HepG2 (cell line): ENCODE data around the gene UBE2E1. TPM values are rescaled to one million over a fixed set of nuclear protein-coding genes. Genes with fewer than 3 reads are reported as not detected.

ENCODE experiments used
- ARNT ChIP-seq: fragments of 450-650 bp; IDR thresholded peaks from 2 replicates; pipeline ENCODE4 v1.6.1; 2017
- GLI4 ChIP-seq: sonication (generic); formaldehyde crosslinking; IDR thresholded peaks from 2 replicates; pipeline ENCODE4 v1.5.1; 2020; ENCODE audit warnings: missing genetic modification reagents, mild to moderate bottlenecking, moderate library complexity, borderline replicate concordance
- GPN1 ChIP-seq: sonication (generic); formaldehyde crosslinking; IDR thresholded peaks from 2 replicates; pipeline ENCODE4 v1.5.1; 2020; ENCODE audit warnings: missing genetic modification reagents, borderline replicate concordance
- ISX ChIP-seq: sonication (generic); formaldehyde crosslinking; conservative IDR thresholded peaks from 2 replicates; pipeline ENCODE4 v1.5.0; 2020; ENCODE audit warnings: missing genetic modification reagents
- MAX ChIP-seq: IDR thresholded peaks from 2 replicates; pipeline ENCODE4 v1.6.1; 2012; ENCODE audit warnings: inconsistent platforms
- NR2F1 ChIP-seq, 2 experiments: fragments of 450-650 bp in 1 of 2; formaldehyde crosslinking in 1 of 2; IDR thresholded peaks; 2 replicates each; pipeline versions ENCODE4 v1.5.0 to v1.6.1; 2016 to 2020; ENCODE audit warnings: mild to moderate bottlenecking in 1 of 2, missing compliant biosample characterization in 1 of 2, missing genetic modification reagents in 1 of 2, moderate library complexity in 1 of 2
- RERE ChIP-seq: IDR thresholded peaks from 2 replicates; pipeline ENCODE4 v1.6.1; 2016; ENCODE audit warnings: low read depth, missing genetic modification reagents, missing compliant biosample characterization
- RFXAP ChIP-seq: sonication (generic); formaldehyde crosslinking; IDR thresholded peaks from 2 replicates; pipeline ENCODE4 v1.4.0; 2020; ENCODE audit warnings: missing genetic modification reagents, borderline replicate concordance
- SMAD1 ChIP-seq: sonication (generic); formaldehyde crosslinking; IDR thresholded peaks from 2 replicates; pipeline ENCODE4 v1.4.0; 2020; ENCODE audit warnings: missing genetic modification reagents, low read depth, mild to moderate bottlenecking, borderline replicate concordance
- ZBTB37 ChIP-seq: sonication (generic); formaldehyde crosslinking; IDR thresholded peaks from 2 replicates; pipeline ENCODE4 v1.4.0; 2020; ENCODE audit warnings: mild to moderate bottlenecking, missing genetic modification reagents
- ZFP36 ChIP-seq: fragments of 150-350 bp; IDR thresholded peaks from 2 replicates; pipeline ENCODE4 v1.6.1; 2018; ENCODE audit warnings: borderline replicate concordance, low read length, low read depth; ENCODE audit not compliant: partially characterized antibody
- ZFP36L1 ChIP-seq: sonication (generic); formaldehyde crosslinking; IDR thresholded peaks from 2 replicates; pipeline ENCODE4 v1.8.0; 2022; ENCODE audit warnings: mild to moderate bottlenecking, missing genetic modification reagents, moderate library complexity
- ZNF232 ChIP-seq: sonication (generic); formaldehyde crosslinking; IDR thresholded peaks from 2 replicates; pipeline ENCODE4 v1.4.0; 2020; ENCODE audit warnings: missing genetic modification reagents, borderline replicate concordance
- ZNF275 ChIP-seq: sonication (generic); formaldehyde crosslinking; IDR thresholded peaks from 2 replicates; pipeline ENCODE4 v1.8.0; 2022; ENCODE audit warnings: missing genetic modification reagents, mild to moderate bottlenecking, inconsistent platforms, borderline replicate concordance
- ZNF292 ChIP-seq: sonication (generic); formaldehyde crosslinking; IDR thresholded peaks from 2 replicates; pipeline ENCODE4 v1.8.1; 2022; ENCODE audit warnings: mild to moderate bottlenecking, low read depth, missing genetic modification reagents, borderline replicate concordance
- ZNF513 ChIP-seq: sonication (generic); formaldehyde crosslinking; conservative IDR thresholded peaks from 2 replicates; pipeline ENCODE4 v1.5.0; 2020; ENCODE audit warnings: missing genetic modification reagents
- ZNF709 ChIP-seq: sonication (generic); formaldehyde crosslinking; IDR thresholded peaks from 2 replicates; pipeline ENCODE4 v1.5.0; 2020; ENCODE audit warnings: mild to moderate bottlenecking, missing genetic modification reagents
- ZNF75D ChIP-seq: sonication (generic); formaldehyde crosslinking; IDR thresholded peaks from 2 replicates; pipeline ENCODE4 v1.8.1; 2023; ENCODE audit warnings: missing genetic modification reagents, mild to moderate bottlenecking, borderline replicate concordance
- ZNF841 ChIP-seq: sonication (generic); formaldehyde crosslinking; IDR thresholded peaks from 2 replicates; pipeline ENCODE4 v1.8.1; 2023; ENCODE audit warnings: missing genetic modification reagents, borderline replicate concordance
- polyA plus RNA-seq, 8 experiments: library from polyadenylated mRNA; depleted of rRNA in 3 of 8; stranded (reverse) in 7 of 8; unstranded in 1 of 8; fragments of >200 nt; fragmentation: Illumina TruSeq in 4 of 8; extraction: Trizol in 4 of 8; gene quantifications; 2 replicates each; pipeline versions ENCODE4 v1.2.1 to v1.2.3, GENCODE V29; 2011 to 2016; ENCODE audit warnings: low read depth in 4 of 8, missing spikeins in 1 of 8, mixed read lengths in 1 of 8; ENCODE audit not compliant: insufficient read depth in 1 of 8
- total RNA-seq, 5 experiments: library from RNA; depleted of rRNA; stranded (reverse); fragments of >200 nt; fragmentation: Illumina TruSeq; extraction: Trizol; gene quantifications; 2 replicates each; pipeline ENCODE4 v1.2.3, GENCODE V29; 2016; ENCODE audit warnings: low read depth in 1 of 5

Gene UBE2E1
- total and polyA plus RNA-seq, 2 of the 13 experiments (the other 11 are each of a cell fraction or from before 2014, with no cell fraction given), result 55.4 to 61.8 TPM

GRCh38 chr3:23916152-23916885 is 110.6 kb downstream of the UBE2E1 start (continued):
- no peak for TF ChIP-seq RERE (CRISPR knock-in tag)
- TF ChIP-seq RFXAP, result no peak
- TF ChIP-seq MAX, result no peak
- TF ChIP-seq ZNF275 (CRISPR knock-in tag), result no peak
- TF ChIP-seq ZNF232 (CRISPR knock-in tag), result no peak
- no peak for TF ChIP-seq ZFP36L1
- no peak for TF ChIP-seq ISX (CRISPR knock-in tag)
- no peak for TF ChIP-seq ZNF75D
- TF ChIP-seq ZBTB37 (CRISPR knock-in tag), result no peak
- TF ChIP-seq GLI4 (CRISPR knock-in tag), result peak; percentile 59; the same call in 1 of the 2 replicates
- TF ChIP-seq ZNF841 (CRISPR knock-in tag), result no peak
- no peak for TF ChIP-seq ARNT
- TF ChIP-seq ZNF292 (CRISPR knock-in tag), result peak; percentile 98; the same call in 1 of the 2 replicates
- no peak for TF ChIP-seq NR2F1 (CRISPR knock-in tag; IDR thresholded peaks at IDR 0.05)
- no peak for TF ChIP-seq ZNF513 (CRISPR knock-in tag)
- no peak for TF ChIP-seq SMAD1 (CRISPR knock-in tag)
- TF ChIP-seq ZNF709 (CRISPR knock-in tag), result no peak
- TF ChIP-seq GPN1 (CRISPR knock-in tag), result no peak
- TF ChIP-seq ZFP36, result no peak
